Astrocyte of the cerebellum (primary cell): Measurements from ENCODE around the gene RGS5.
"Not testable (repeated sequence)": the region's sequence is repeated elsewhere in the genome, so short reads cannot be mapped to it uniquely, and the experiment has no call there.

ENCODE experiments used
- DNase-seq: peaks from one replicate; pipeline ENCODE4 v3.0.0-alpha.2; 2011; ENCODE audit warnings: low read depth
- H3K4me3 ChIP-seq: 2 replicates; pipeline ENCODE4 v1.5.1; 2011; ENCODE audit warnings: mild to moderate bottlenecking, low read depth, low read length, moderate library complexity
- CTCF ChIP-seq: IDR thresholded peaks from 2 replicates; pipeline ENCODE4 v1.5.1; 2012; ENCODE audit warnings: low read length, low read depth, moderate library complexity, mild to moderate bottlenecking; ENCODE audit errors: missing control alignments
- in situ Hi-C: cut with HindIII; loops from 2 replicates; pipeline ENCODE4 v1.10.0; 2017; ENCODE audit warnings: low sequenced_read_pairs

The RGS5 gene

GRCh38 chr1:163231385-163231784 is 28.7 kb upstream of the RGS5 start:
- peak; percentile 18 for DNase-seq
- in situ Hi-C loops: no loop called here
- TF ChIP-seq CTCF: no peak
- H3K4me3 ChIP-seq: no peak overlapping the region

GRCh38 chr1:163230827-163231226 is 28.1 kb upstream of the RGS5 start:
- H3K4me3 ChIP-seq: no peak overlapping the region
- no peak for DNase-seq
- no peak for TF ChIP-seq CTCF
- in situ Hi-C loops: no loop called here

GRCh38 chr1:163228271-163228670 is 25.6 kb upstream of the RGS5 start:
- DNase-seq, H3K4me3 ChIP-seq, in situ Hi-C loops: not testable (repeated sequence)

- no peak for DNase-seq
- in situ Hi-C loops: no loop called here
- no peak for TF ChIP-seq CTCF
- H3K4me3 ChIP-seq: no peak overlapping the region
Measured at GRCh38 chr1:163227126-163227525, 24.4 kb upstream of the RGS5 start.

GRCh38 chr1:163213626-163214025 is 10.9 kb upstream of the RGS5 start:
- no peak overlapping the region for H3K4me3 ChIP-seq
- in situ Hi-C loops: no loop called here
- TF ChIP-seq CTCF: no peak
- no peak for DNase-seq

- TF ChIP-seq CTCF: no peak
- no peak for DNase-seq
- no peak overlapping the region for H3K4me3 ChIP-seq
- in situ Hi-C loops: no loop called here
Measured at GRCh38 chr1:163211667-163212066, 9.0 kb upstream of the RGS5 start.

- in situ Hi-C loops: no loop called here
- TF ChIP-seq CTCF: no peak
- no peak for DNase-seq
- H3K4me3 ChIP-seq: no peak overlapping the region
Measured at GRCh38 chr1:163205513-163205912, 2.8 kb upstream of the RGS5 start.
